GM18526 (cell line): ENCODE results near the gene DNAJA1.
A peak's percentile ranks its signal among the peaks of the same experiment; 100 is the strongest.

Experiments
- POLR2A ChIP-seq: IDR thresholded peaks from 3 replicates; pipeline ENCODE4 v1.6.1; 2011; ENCODE audit not compliant: insufficient read length; ENCODE audit errors: extremely low read depth

Gene DNAJA1

DNA sequence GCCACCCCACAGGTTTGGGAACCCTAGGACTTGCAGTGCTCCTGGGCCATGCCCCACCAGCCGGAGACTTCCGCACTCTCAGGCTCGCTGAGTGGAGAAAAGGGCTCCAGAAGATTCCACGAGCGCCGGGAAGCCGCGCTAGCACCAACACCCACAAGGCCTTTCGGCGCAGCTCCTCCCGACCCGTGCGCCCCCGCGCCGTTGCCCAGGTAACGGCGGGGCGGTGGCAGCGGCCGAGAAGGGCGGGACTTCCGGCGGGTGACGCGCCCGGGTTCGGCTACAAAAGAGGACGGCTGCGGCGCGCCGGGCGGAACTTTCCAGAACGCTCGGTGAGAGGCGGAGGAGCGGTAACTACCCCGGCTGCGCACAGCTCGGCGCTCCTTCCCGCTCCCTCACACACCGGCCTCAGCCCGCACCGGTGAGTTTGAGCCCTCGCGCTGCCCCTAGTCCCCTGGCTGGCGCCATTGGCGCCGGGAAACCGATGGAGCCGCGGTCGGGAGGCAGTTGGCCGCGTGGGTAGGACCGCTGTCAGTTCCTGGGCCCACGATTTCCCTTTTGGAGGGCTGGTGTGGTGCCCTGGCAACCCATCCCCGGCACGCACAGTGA, at the start of gene DNAJA1:
DNAJA1 (plus strand) TSS at position 308 of the 606 bp plus-strand sequence. CDS start 1,212 bp downstream, outside the sequence.
- peak; percentile 99 for TF ChIP-seq POLR2A

DNA sequence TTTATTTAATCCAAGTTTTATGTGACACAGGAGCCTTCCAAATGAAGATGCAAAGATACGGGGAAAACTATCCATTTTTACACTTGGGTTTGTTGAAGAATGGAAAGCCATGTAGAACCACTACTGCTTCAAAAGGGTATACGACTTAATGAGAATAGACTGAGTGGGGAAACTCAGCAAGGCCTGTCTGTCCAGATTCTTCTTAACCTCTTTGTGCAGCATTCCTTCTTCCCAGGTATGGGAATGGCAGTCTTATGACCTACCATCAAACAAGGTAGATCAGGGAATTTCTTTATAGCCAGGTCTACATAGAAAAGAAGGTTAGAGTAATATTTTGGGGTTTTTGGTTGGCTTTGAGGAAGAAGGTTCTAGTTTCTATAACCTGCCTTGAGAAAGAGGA, 47.0 kb upstream of the DNAJA1 start:
- TF ChIP-seq POLR2A = no peak

DNA sequence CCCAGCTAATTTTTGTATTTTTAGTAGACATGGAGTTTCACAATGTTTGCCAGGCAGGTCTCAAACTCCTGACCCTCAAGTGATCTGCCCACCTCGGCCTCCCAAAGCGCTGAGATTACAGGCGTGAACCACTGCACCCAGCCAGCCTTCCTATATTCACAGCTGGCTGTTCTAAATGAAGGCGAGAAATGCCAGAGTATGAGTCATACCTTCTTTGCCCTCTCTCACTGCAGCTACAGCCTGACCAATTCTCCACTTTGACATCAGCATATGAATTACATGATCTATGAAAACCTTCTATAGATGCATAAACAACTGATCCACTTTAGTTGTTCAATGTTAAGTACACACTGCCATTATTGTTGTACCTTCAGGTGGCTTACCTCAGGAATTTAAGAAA, 38.1 kb upstream of the DNAJA1 start:
- no peak for TF ChIP-seq POLR2A

DNA sequence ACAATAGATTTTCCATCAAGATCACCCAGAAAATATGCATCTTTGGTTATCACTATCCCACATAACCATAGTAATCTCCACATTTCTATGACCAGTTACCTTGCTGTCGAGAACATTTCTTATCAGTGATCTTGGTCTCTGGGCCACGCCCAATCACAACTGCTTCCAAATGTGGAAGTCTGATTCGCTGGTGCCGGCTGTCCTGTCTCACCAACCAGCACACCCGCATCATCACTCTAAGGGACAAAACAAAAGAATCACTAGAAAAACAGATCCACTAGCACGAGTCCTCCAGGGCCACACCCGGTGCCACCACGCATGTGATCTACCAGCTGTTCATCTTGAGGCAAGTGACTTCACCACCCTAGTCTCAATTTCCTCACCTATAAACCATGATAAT, 35.4 kb upstream of the DNAJA1 start:
- TF ChIP-seq POLR2A = no peak

DNA sequence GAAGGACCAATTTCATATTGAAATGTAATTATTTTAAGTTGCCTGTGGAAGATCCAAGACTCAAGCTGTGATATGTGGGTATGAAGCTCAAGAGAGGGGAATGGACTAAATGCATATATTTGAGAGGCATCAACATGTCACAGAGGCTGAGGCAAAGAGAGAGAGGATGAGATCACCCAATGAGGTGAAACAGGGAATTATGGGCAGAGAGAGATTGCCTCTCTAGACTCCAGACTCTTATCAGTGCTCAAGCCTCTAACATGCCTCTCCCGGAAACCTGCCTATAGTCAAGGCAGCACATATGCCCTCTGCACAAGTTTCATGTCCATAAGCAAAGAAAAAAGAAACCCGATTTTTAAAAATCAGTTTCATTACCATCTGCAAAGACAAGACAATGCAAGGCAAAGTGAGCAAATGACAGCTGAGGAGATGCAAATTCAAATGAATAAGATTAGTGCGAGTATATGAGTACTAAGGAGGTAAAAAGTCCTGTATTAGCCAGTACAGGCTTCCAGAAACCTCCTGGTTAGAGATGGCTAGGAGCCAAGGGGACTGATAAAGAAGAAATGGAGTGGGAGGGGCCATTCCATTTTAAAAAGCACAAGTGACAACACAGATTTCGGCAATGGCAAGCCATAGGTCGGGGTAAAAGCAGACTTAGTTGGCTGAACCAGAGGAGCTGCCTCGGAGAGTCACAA, 33.0 kb upstream of the DNAJA1 start:
- TF ChIP-seq POLR2A = no peak

DNA sequence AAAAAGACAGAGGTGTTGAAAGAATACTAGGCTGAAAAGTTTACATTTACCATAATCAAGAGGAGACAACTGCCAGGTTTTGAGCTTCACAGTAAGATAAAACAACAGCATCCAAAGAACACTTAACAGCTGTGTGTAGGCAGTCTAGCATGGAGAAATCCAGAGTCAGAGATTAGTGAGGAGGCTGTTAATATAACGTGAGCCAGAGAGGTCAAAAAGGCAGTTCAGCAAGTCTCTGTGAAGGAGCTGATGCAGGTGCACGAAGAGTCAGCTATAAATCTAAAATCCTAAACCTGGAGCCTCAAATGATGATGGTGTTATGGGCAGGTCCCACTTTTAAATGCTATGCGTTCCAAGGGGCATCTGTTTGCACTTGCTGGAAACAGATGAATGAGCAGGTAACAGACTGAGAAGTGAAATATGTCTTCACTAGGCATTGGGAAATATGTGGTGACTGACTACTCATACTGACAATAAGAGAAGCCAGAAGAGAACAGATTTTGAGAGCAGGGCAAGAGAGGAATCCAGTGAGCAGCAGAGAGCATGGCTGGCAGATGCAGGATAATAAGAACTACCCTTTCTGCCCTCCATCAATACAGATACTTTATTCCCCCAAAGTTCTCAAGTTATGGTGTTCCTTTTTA, 32.4 kb upstream of the DNAJA1 start:
- no peak for TF ChIP-seq POLR2A

DNA sequence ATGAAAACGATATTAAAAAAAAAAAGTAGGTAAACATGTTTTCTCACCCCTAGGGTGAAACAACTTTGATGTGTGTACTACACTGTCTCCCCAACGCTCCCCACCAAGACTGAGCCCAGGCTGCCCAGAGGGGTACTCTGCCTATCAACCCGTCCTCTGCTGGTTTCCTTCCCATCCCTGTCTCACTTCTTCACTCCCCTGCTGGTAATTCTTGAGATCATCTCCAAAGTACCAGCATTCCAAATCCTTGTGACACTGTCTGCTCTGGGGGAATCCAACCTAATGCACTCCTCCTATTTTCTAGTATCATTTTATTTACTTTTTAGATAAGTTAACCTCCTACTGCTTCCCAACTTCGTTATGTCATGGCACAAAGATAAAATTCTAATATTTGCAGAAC, 17.3 kb upstream of the DNAJA1 start:
- no peak for TF ChIP-seq POLR2A

DNA sequence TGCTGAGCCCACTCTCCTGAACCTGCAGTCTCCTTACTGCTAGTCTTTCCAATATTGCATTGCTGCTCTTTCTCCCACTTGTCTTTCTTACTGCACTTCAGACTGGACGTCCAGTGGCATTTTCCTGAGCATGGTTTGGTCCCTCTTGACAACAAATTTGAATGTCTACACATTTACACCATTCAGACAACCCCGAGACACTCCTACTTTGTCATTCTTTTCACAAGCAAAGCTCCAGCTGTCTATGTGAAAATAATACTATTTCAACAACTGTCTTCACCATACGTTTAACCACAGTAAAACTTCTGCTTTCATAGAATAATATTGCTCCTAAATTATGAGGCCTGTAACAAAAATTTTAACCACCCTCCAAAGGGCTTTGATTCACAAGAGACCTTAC, 13.2 kb upstream of the DNAJA1 start:
- no peak for TF ChIP-seq POLR2A

DNA sequence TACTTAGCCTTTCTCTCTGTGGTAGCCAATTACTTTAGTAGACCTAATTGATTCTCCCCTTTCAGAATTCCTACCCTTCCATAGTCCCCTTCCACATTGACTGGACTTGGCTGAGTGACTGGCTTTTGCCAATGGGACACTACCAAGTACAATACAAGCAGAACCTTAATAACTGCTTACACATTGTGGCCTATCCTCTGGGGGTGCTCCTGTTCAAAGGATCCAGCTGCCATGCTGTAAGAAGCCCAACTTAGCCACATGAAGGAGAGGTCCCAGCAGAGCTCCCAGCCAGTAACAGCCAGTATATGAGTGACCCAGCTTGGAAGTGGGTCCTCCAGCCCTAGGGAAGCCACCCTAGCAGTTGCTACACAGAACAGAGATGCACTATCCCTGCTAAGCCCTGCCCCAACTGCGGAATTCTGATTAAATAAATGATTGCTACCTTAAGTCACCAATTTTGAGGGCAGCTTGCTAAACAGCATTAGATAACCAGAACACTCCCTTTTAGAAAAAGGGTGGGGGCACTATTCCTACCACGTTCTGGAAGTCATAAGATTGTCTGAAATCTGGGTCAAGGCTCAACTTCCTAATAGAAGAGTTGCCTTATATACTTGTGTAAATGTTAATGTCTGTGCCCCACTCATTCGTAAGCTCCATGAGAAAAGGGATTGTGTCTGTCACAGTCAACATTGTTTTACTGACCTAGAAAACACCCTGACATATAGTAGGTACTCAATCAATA, 12.6 kb upstream of the DNAJA1 start:
- no peak for TF ChIP-seq POLR2A

DNA sequence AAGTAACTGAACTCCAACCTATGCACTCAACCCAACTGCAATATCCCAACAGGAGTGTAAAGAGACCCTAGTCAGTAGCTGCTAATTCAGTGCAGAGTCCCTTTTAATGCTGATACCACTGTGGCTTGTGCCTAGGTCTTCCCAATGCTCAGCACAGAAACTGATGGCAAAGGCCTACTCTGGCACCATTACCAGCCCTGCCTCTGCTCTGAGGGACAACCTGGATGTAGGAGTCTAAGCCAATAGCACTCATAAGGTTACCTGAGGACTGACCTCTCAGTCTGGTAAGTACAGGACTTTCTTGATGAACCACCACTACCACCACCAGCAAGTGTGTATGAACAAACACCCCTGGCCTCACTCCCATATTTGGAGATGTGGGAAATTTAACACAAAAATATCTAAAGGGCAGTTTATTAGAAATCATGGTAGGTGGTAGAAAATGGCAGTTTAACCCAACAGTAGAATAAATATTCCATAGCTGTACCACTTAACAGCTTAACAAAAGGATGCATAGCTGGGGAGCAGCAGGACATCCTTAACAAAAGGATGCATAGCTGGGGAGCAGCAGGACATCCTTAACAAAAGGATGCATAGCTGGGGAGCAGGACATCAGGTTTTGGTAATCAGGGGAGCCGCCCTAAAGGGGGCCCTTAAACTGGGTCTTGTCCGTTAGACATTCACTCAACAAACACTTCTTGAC, 11.0 kb upstream of the DNAJA1 start:
- no peak for TF ChIP-seq POLR2A

DNA sequence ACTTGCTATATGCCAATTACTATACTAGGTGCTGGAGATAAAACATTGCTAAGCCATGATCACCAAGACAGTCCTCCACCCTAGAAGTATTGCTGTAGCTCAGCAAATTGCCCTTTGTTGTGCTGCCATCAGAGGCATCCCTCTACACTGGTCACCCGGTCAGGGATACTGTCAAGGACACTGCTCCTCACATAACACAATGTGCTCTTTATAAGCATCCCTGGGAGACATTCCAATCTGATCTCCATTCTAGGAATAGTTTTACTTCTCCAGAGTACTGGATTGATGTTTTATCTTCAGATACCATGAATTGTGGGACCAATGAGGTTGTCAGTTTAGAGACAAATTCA, 10.4 kb upstream of the DNAJA1 start:
- no peak for TF ChIP-seq POLR2A

DNA sequence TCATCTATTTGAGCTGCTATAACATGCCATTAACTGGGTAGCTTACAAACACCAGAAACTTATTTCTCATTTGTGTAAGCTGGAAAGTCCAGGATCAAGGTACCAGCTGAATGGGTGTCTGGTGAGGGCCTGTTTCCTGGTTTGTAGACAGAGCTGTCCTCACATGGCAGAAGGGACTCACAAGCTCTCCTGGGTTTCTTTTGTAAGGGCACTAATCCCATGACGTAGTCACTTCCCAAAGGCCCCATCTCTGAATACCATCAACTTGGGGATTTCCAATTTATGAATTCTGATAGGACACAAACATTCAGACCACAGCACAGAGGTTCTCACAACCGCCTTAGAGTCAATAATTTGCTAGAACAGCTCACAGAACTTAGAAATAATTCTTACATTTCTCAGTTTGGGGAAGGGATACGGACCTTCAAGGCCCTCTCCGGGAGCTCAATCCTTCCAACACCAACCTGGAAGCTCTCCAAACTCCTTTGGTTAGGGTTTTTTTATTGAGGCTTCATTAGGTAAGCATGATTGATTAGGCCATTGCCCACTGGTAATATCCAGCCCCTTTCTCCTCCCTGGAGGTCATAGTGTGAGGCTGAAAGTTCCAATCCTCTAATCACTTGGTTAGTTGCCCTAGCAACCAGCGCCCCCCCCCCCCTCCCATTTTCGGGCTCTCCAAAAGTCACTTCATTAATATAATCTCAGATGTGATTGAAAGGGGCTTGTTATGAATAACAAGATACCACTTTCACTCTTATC, 7.6 kb upstream of the DNAJA1 start:
- TF ChIP-seq POLR2A = no peak

DNA sequence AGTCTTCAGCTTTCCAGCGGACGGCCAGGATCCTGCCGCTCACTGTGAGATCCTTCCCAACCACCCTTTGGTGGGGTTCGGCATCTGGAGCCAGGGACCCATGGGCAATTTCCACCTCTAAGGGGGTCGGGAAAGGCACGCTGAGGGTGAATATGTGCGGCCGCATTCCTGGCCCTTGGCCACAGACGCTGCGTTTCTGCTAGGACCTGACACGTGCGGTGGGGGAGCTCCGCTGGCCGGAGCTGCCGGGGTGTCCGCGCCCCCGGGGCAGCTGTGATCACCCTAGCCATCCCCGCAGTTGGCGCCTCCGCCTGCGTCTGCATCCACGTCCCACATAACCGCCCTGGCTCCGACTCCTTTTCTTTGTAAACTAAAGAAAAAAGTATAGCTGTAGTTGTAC, 5.3 kb upstream of the DNAJA1 start:
- TF ChIP-seq POLR2A = no peak

DNA sequence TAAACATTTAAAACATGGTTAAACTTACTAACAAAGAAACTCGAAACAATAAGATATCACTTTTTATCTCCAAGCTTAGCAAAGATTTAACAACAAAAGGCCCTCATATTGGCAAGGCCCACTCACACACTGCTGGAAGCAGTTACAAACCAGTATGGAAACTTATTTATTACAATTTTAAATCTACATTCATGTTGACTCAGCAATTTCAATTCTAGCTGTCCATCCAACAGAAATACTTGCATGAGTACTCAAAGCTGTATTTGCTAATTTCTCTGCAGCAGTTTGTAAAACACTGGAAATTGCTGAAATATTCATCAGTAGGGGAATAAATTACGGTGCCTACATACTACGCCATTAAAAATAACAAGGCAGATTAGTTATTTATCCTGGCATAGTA, 2.8 kb upstream of the DNAJA1 start:
- no peak for TF ChIP-seq POLR2A

DNA sequence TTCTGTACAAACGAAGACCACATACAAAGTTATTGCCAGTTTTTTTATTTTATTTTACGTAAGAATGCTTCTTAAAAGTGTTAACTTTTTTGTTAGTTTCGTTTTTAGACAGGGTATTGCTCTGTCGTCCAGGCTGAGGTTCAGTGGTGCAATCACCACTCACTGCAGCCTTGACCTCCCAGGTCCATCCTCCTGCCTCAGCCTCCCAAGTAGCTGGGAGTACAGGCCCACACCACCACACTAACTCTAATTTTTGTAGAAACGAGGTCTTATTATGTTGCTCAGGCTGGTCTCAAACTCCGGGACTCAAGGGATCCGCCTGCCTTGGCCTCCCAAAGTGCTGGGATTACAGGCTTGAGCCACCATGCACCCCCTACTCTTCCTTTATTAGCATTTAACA, 2.3 kb upstream of the DNAJA1 start:
- TF ChIP-seq POLR2A = no peak
